Measurements from ENCODE around the gene SMIM1. TPM values are rescaled to one million over a fixed set of nuclear protein-coding genes. Genes with fewer than 3 reads are reported as not detected.
"Not testable (repeated sequence)": the region's sequence is repeated elsewhere in the genome, so short reads cannot be mapped to it uniquely, and the experiment has no call there.

Gene SMIM1
- polyA plus RNA-seq, 1 donor (not counting 4 experiments of a cell fraction or from before 2014, with no cell fraction given): 0.79 TPM

- H3K27me3 ChIP-seq (ENCODE audit: control insufficient read depth, extremely low read depth, insufficient read depth, low read length); H3K36me3 ChIP-seq (ENCODE audit: control insufficient read depth in 2 of 2, extremely low read depth in 1 of 2, insufficient read depth in 2 of 2, low read length in 2 of 2); H3K79me2 ChIP-seq (ENCODE audit: control insufficient read depth, insufficient read depth, low read length); H3K27ac ChIP-seq (ENCODE audit: control insufficient read depth, insufficient read depth, low read length); dilution Hi-C loops (cut with MboI; ENCODE audit: extremely low pct_ligation_motif_present, low sequenced_read_pairs); H3K9me1 ChIP-seq (ENCODE audit: control insufficient read depth, extremely low read depth, insufficient read depth, low read length); H4K20me1 ChIP-seq (ENCODE audit: control insufficient read depth, extremely low read depth, insufficient read depth, low read length); H3K9me3 ChIP-seq (ENCODE audit: control insufficient read depth, low read depth, low read length); H3K4me3 ChIP-seq (ENCODE audit: control insufficient read depth in 2 of 3, extremely low read depth in 1 of 3, insufficient read depth in 2 of 3, low read depth in 1 of 3, low read length in 3 of 3); H3K4me2 ChIP-seq (ENCODE audit: control insufficient read depth, extremely low read depth, insufficient read depth, low read depth, low read length); H3K4me1 ChIP-seq (ENCODE audit: control insufficient read depth, extremely low read depth, insufficient read depth, low read length); H2AFZ ChIP-seq (ENCODE audit: control insufficient read depth, low read length); DNase-seq (ENCODE audit: low read depth, low spot score); H3K9ac ChIP-seq (ENCODE audit: control insufficient read depth, extremely low read depth, insufficient read depth, low read length): not testable (repeated sequence)
- peak; percentile 57 for FAIRE-seq
- TF ChIP-seq, protein P1, sequence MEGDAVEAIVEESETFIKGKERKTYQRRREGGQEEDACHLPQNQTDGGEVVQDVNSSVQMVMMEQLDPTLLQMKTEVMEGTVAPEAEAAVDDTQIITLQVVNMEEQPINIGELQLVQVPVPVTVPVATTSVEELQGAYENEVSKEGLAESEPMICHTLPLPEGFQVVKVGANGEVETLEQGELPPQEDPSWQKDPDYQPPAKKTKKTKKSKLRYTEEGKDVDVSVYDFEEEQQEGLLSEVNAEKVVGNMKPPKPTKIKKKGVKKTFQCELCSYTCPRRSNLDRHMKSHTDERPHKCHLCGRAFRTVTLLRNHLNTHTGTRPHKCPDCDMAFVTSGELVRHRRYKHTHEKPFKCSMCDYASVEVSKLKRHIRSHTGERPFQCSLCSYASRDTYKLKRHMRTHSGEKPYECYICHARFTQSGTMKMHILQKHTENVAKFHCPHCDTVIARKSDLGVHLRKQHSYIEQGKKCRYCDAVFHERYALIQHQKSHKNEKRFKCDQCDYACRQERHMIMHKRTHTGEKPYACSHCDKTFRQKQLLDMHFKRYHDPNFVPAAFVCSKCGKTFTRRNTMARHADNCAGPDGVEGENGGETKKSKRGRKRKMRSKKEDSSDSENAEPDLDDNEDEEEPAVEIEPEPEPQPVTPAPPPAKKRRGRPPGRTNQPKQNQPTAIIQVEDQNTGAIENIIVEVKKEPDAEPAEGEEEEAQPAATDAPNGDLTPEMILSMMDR (optimal IDR thresholded peaks at IDR 0.05 in 1 of 3, IDR thresholded peaks at IDR 0.05 in 1 of 3, conservative IDR thresholded peaks at IDR 0.05 in 1 of 3; ENCODE audit: extremely low read depth in 1 of 3, insufficient read depth in 2 of 3, low read length in 3 of 3): peak; percentile 92 to 96 (median 93)
These were observed 48.0 kb upstream of the SMIM1 start for GRCh38 chr1:3724416-3725030.

GRCh38 chr1:3725366-3725765, 47.2 kb upstream of the SMIM1 start:
- Histone ChIP-seq H3K4me2 (ENCODE audit: control insufficient read depth, extremely low read depth, insufficient read depth, low read depth, low read length) (no peak overlapping the region), H3K27me3 (ENCODE audit: control insufficient read depth, extremely low read depth, insufficient read depth, low read length) (no peaks in the 10 kb centered on the region), H3K9me3 (ENCODE audit: control insufficient read depth, low read depth, low read length) (no peaks in the 10 kb centered on the region), H4K20me1 (ENCODE audit: control insufficient read depth, extremely low read depth, insufficient read depth, low read length) (no peaks in the 10 kb centered on the region), H3K9me1 (ENCODE audit: control insufficient read depth, extremely low read depth, insufficient read depth, low read length) (no peaks in the 10 kb centered on the region), H3K4me1 (ENCODE audit: control insufficient read depth, extremely low read depth, insufficient read depth, low read length) (no peaks in the 10 kb centered on the region), H3K4me3 (ENCODE audit: control insufficient read depth in 2 of 3, extremely low read depth in 1 of 3, insufficient read depth in 2 of 3, low read depth in 1 of 3, low read length in 3 of 3) (no peak overlapping the region), H3K36me3 (ENCODE audit: control insufficient read depth in 2 of 2, extremely low read depth in 1 of 2, insufficient read depth in 2 of 2, low read length in 2 of 2) (no peaks in the 10 kb centered on the region), H3K27ac (ENCODE audit: control insufficient read depth, insufficient read depth, low read length) (no peak overlapping the region), H2AFZ (ENCODE audit: control insufficient read depth, low read length) (no peak overlapping the region), H3K9ac (ENCODE audit: control insufficient read depth, extremely low read depth, insufficient read depth, low read length) (no peak overlapping the region), H3K79me2 (ENCODE audit: control insufficient read depth, insufficient read depth, low read length) (no peaks in the 10 kb centered on the region)
- no peak for TF ChIP-seq EZH2 (IDR thresholded peaks at IDR 0.05; ENCODE audit: low read length)
- TF ChIP-seq, protein P1 (optimal IDR thresholded peaks at IDR 0.05 in 1 of 3, IDR thresholded peaks at IDR 0.05 in 1 of 3, conservative IDR thresholded peaks at IDR 0.05 in 1 of 3; ENCODE audit: extremely low read depth in 1 of 3, insufficient read depth in 2 of 3, low read length in 3 of 3): no peak
- dilution Hi-C loops (cut with MboI; ENCODE audit: extremely low pct_ligation_motif_present, low sequenced_read_pairs): no loop called here
- FAIRE-seq: no peak
- DNase-seq (ENCODE audit: low read depth, low spot score): no peak
